HG02642 (cell line): ENCODE results near the gene EWSR1.

Experiments used
- ATAC-seq: cut with Tn5 transposase; IDR thresholded peaks from one replicate; pipeline ENCODE4 v1.9.1; 2021; ENCODE audit warnings: mild to moderate bottlenecking; ENCODE audit not compliant: unreplicated experiment, poor library complexity

EWSR1 gene

GRCh38 chr22:29346659-29347058, 78.6 kb downstream of the EWSR1 start:
- no peak for ATAC-seq

- ATAC-seq = no peak
These were observed 80.0 kb downstream of the EWSR1 start for GRCh38 chr22:29348041-29348440.

- no peak for ATAC-seq
These were observed 80.9 kb downstream of the EWSR1 start for GRCh38 chr22:29348956-29349355.
